Middle frontal gyrus (tissue), 1 donor: ENCODE data around the gene RNF208.
A peak's percentile ranks its signal among the peaks of the same experiment; 100 is the strongest.

Experiments
- DNase-seq: peaks from one replicate; pipeline ENCODE4 v3.0.0-alpha.2; 2015; ENCODE audit warnings: low spot score; ENCODE audit errors: extremely low spot score

Gene RNF208

GRCh38 chr9:137192448-137192780, 29.6 kb downstream of the RNF208 start:
- DNase-seq, result no peak

DNA sequence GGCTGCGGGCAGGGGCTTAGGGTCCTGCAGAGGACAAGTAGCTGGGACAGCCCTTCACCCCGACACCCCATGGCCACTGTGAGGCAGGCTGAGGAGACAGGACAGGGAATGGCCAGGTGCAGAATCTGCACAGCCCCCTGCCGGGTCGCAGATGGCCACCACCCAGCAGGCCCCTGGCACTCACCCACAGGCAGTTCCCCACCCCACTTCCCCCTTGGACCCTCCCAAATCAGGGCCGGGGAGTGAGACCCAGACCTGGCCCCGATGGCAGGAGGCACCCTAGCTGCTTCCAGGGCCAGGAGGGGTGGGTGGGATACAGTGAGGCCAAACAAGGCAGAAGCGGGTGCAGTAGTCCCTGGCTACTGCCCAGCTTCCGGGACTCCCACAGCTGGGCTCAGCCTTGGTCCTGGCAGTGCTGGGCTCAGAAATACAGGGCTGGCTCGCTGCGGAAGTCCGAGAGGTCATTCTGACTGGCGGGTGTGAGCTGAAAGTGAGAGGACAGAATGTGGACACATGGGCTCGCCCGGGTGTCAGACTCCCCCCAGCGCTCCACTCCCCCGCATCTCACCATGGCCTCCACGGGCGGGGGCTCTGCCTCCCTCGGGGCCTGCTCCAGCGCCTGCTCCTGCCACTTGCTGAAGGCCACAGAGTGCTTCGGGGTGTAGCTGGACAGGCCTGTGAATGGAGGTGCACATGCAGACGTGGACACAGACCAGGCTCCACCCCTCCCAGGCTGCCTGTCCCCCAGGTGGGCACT, 30.2 kb downstream of the RNF208 start:
- DNase-seq, result peak; percentile 29

DNA sequence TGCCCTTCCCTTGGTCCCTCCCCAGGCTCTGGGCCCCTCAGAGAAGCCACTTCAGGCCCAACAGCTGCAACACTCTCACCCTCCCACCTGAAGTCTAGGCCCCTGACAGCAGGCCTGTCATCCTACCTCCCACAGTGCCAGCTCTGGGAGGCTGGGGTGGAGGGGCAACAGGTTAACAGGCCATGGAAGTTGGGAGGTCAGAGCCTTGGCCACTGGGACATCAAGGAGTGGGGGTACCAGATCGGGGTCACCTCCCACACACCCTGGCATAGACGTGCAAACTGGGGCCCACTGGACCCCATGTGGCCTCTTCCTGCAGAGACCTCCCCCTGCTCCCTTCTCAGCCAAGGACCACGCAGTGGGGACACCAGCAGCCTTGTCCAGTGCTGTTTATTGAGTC, 30.8 kb downstream of the RNF208 start:
- DNase-seq, result no peak

- DNase-seq, result no peak
Observed at GRCh38 chr9:137190315-137190856, 31.7 kb downstream of the RNF208 start.

GRCh38 chr9:137189297-137190295, 32.4 kb downstream of the RNF208 start:
- no peak for DNase-seq

GRCh38 chr9:137188490-137189296, 33.3 kb downstream of the RNF208 start, which contains the start of the genes ANAPC2 and SSNA1:
Gene ANAPC2 (minus strand): TSS chr9:137188560. CDS start chr9:137188532, 28 bp downstream.
Gene SSNA1 (plus strand): TSS chr9:137188676. CDS start chr9:137188727, 51 bp downstream.
- peak; percentile 82 for DNase-seq

DNA sequence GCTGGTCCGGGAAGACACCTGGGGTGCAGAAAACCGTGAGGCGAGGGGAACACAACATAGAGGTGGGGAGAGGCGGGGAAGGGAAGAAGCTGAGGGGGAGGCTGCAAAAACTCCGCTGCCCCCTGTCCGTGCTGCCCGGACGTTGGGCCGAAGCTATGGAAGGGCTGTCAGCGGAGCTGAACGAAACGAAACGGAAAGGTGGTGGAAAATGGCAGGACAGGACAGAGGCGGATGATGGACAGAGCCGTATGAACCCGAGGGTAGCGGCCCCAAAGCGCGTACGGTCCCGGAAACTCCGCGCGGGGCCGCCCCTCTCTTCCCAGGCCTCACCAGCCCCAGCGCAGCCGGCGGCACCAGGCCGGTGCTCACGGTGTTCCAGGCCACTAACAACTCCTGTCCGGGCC, 34.0 kb downstream of the RNF208 start:
- no peak for DNase-seq

DNA sequence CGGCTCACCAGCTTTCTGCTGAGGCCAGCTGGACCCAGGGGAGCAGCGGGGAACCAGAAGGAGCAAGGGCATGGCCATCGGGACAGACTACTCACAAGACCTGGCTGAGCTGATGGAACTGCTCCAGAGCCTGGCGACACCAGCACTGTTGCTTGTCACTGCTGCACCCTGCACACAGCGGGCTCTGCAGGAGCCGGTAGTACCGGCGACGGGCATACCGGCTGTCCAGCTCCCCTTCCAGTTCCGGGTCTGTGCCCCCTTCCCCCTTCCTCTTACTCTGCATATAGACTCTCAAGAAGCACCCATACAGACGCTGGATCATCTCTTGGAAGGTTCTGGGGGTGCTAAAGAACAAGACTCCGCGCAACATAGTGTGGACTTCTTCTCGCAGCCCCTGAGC, 34.7 kb downstream of the RNF208 start:
- DNase-seq, result no peak

DNA sequence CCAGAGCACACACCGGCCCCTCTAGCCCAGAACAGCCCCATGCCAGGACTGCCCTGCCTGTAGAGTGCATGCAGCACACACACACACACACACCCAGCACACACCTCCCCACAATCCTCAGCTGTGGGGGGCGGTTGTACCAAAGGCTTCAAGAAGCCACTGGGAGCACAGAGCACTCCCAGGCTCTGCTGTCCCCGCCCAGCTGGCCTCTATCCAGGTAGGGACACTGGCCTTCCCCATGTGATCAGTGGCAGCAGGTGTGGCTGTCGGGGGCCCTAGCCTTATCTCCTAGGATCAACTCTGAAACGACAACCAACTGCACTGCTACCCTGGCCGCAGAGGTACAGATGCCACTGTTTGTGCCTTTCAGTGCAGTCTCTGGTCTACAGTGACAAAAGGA, 35.7 kb downstream of the RNF208 start:
- no peak for DNase-seq

DNA sequence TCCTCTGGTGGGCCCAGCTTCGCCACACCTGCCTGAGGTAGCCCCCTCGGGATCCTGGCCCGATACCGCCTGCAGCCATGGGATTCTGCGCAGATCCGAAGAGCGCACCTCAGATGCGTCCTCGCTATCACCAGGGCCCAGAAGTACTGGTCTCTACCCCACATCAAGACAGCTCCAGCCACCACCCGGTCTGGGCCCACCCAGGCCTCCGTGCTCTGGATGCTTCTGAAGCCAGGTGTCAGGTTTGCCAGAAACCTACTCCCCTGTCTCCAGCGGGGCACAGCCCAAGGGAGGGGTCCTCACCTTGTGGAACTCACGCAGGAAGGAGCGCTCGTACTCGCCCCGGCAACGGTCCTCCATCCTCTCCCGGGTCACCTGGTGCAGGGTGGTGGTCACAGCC, 36.1 kb downstream of the RNF208 start:
- DNase-seq, result no peak

- no peak for DNase-seq
Observed at GRCh38 chr9:137184881-137185660, 37.0 kb downstream of the RNF208 start.

GRCh38 chr9:137183980-137184595, 38.0 kb downstream of the RNF208 start:
- no peak for DNase-seq

DNA sequence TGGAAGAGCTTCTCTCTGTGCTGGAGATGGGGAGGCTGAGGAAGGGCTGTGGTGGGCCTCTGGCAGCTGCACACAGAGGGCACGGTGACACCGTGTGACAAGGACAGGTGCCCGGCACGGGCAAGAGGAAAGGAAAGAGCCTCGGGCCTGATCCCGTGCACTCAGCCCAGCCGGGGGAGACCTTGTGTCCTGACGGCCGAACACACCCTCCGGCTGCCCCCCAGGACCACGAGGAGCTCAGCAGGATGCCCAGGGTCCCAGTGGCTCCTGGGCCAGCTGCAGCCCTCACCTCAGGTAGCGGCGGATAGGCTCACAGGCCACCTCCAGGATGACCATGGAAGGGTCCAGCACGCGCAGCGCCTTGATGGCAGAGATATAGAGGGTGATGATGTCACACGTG, 39.2 kb downstream of the RNF208 start:
- no peak for DNase-seq

GRCh38 chr9:137181680-137182079, 40.4 kb downstream of the RNF208 start:
- no peak for DNase-seq

DNA sequence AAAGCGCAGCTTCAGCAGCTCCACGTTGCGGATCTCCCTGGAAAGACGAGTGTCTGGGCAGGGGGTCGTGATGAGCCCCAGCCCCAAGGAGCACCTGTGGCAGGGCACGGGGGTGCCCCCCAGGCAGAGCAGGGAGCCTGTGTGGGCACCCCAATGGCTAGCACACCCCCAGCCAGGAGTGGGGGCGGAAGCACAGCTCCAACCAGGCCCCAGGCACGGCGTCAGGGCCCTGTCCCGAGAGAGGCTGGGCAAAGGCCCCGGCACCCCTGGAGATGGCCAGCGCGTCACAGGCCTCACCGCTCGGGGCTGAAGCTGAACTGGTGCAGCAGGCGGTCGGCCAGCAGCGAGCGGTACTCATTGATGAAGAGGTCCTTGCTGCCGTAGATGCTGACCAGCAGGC, 41.5 kb downstream of the RNF208 start:
- DNase-seq, result no peak

DNA sequence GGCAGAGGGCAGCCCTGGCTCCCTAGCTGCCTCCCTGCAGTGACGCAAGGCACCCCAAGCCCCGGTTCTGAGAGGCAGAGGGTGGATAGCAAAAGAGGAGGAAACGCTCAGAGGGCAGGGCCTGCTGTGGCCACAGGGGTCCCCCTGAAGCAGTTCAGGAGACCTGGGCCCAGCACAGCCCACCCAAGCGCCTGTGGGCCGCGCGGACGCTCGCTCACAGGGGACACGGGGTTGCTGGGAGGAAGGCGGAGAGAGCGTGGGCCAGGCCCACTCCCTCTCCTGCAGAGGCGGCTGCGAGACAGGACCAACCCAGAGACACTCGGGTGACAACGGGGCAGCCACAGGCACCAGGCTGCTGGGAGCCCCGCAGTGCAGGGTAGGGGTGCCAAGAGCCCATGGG, 42.3 kb downstream of the RNF208 start:
- DNase-seq, result no peak

DNA sequence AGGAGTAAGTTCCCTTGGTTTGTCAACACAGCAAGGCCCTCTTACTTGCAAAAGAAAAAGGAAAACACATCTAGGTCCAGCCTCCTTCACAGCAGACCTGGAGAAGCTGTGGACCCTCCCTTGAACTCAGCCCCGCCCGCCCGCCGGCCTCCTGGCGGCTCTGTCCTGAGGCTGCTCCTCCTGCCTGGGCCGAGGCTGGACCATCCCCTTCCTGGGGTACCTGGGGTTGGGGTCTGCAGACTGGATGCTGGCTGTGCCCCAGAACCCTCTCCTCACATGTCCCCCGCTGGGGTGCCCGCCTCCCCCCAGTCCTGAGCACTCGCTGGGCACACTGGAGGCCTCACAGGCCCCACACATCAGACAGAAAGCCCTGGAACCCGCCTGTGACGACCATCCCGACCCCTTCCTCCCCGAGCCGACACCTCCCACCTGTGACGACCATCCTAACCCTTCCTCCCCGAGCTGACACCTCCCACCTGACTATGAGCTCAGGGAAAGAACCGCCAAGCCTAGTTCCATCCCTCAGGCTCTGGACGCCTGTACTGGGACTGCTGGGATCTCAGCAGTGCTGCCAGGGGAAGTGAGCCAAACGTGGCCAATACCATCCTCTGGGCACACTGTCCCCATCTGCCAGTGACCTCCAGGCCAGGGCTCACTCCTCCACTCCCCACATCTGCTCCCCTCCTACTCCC, 43.0 kb downstream of the RNF208 start:
- no peak for DNase-seq

DNA sequence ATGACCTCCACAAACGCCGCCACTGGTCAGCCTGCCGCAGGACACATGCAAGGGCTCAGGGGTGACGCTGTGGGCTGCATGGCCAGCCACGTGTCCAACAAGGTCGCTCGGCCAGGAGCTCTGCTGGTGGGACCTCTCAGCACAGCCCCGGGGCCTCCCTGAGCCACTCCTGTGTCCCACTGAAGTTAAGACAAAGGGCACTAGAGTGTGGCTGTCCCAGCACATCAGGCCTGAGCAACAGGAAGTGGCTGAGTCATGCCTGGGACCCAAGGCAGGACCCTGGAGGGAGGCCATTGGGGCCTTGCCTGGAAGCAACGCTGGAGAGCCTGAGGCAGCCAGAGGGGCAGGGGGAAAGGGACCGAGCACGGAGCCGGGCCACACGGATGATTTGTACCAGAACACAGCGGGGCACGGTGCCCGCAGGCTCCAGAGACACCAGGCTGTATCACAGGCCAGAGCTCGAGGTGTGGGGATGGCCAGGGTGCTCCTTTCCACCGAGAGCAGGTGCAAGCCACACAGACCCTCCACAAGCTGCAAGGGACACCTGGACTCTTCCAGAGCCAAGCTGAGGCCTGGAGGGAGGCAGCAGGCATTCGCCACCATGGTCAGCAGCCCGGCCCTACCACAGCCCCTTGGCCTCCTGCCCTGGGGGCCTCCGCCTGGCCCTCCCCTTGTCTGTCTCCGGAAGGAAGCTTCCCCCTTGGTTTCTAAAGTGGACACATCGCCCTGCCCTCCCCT, 43.7 kb downstream of the RNF208 start:
- no peak for DNase-seq
